Mesothelial cell of epicardium (in vitro differentiated cells): ENCODE results near the gene EPHA10. TPM values are rescaled to one million over a fixed set of nuclear protein-coding genes. Genes with fewer than 3 reads are reported as not detected.

ENCODE experiments used
- DNase-seq, 2 experiments: peaks; one replicate each; pipeline ENCODE4 v3.0.0; 2021; ENCODE audit warnings: low spot score in 2 of 2; ENCODE audit not compliant: unreplicated experiment in 2 of 2
- H3K27ac Mint-ChIP-seq: 2 replicates; pipeline ENCODE4 v1.8.0; 2021; ENCODE audit warnings: mixed read lengths
- H3K27me3 Mint-ChIP-seq: 2 replicates; pipeline ENCODE4 v1.8.0; 2021; ENCODE audit warnings: low read depth, mixed read lengths
- H3K36me3 Mint-ChIP-seq: 2 replicates; pipeline ENCODE4 v1.8.0; 2021; ENCODE audit warnings: mixed read lengths
- H3K4me1 Mint-ChIP-seq: 2 replicates; pipeline ENCODE4 v1.8.0; 2021; ENCODE audit warnings: mixed read lengths
- H3K4me3 Mint-ChIP-seq: 2 replicates; pipeline ENCODE4 v1.8.0; 2021; ENCODE audit warnings: mild to moderate bottlenecking, moderate library complexity, mixed read lengths
- H3K9me3 Mint-ChIP-seq: 2 replicates; pipeline ENCODE4 v1.8.0; 2021; ENCODE audit warnings: mixed read lengths
- CTCF ChIP-seq: fragments of 200-600 bp; sonication (generic); IDR thresholded peaks from one replicate; pipeline ENCODE4 v1.5.0; 2021; ENCODE audit warnings: antibody characterized with exemption; ENCODE audit not compliant: unreplicated experiment
- total RNA-seq: library from RNA; stranded (reverse); gene quantifications from 3 replicates; pipeline ENCODE4 v1.2.1, GENCODE V29; 2021

Gene EPHA10
- total RNA-seq, 1 donor from 2014 or later: 0.18 TPM

- H3K4me3 Mint-ChIP-seq: no peak overlapping the region
- peaks cover 31% of the 10 kb centered on the region for H3K27me3 Mint-ChIP-seq
- no peak for TF ChIP-seq CTCF
- no peaks in the 10 kb centered on the region for H3K36me3 Mint-ChIP-seq
- no peaks in the 10 kb centered on the region for H3K9me3 Mint-ChIP-seq
- DNase-seq: no peak
- H3K4me1 Mint-ChIP-seq: no peaks in the 10 kb centered on the region
- H3K27ac Mint-ChIP-seq: no peak overlapping the region
Observed at GRCh38 chr1:37755290-37755689, 9.6 kb downstream of the EPHA10 start.

GRCh38 chr1:37753473-37754321 is 11.2 kb downstream of the EPHA10 start:
- Mint-ChIP-seq H3K4me3 (peak overlapping the region; percentile 51), H3K27ac (no peak overlapping the region), H3K9me3 (no peaks in the 10 kb centered on the region), H3K27me3 (peaks cover 46% of the 10 kb centered on the region), H3K36me3 (no peaks in the 10 kb centered on the region), H3K4me1 (no peaks in the 10 kb centered on the region)
- TF ChIP-seq CTCF: no peak
- DNase-seq: no peak

GRCh38 chr1:37752583-37753471 is 12.1 kb downstream of the EPHA10 start:
- peaks cover 50% of the 10 kb centered on the region for H3K27me3 Mint-ChIP-seq
- peak overlapping the region; percentile 62 for H3K4me3 Mint-ChIP-seq
- H3K4me1 Mint-ChIP-seq: no peaks in the 10 kb centered on the region
- H3K27ac Mint-ChIP-seq: no peak overlapping the region
- no peak for DNase-seq
- no peaks in the 10 kb centered on the region for H3K9me3 Mint-ChIP-seq
- H3K36me3 Mint-ChIP-seq: no peaks in the 10 kb centered on the region
- TF ChIP-seq CTCF: no peak

GRCh38 chr1:37752213-37752582 is 12.7 kb downstream of the EPHA10 start:
- H3K4me1 Mint-ChIP-seq: no peaks in the 10 kb centered on the region
- H3K27ac Mint-ChIP-seq: no peak overlapping the region
- peak overlapping the region; percentile 62 for H3K4me3 Mint-ChIP-seq
- no peaks in the 10 kb centered on the region for H3K36me3 Mint-ChIP-seq
- DNase-seq: no peak
- H3K27me3 Mint-ChIP-seq: peaks cover 52% of the 10 kb centered on the region
- TF ChIP-seq CTCF: no peak
- no peaks in the 10 kb centered on the region for H3K9me3 Mint-ChIP-seq

- H3K4me1 Mint-ChIP-seq: no peaks in the 10 kb centered on the region
- no peak overlapping the region for H3K27ac Mint-ChIP-seq
- H3K4me3 Mint-ChIP-seq: no peak overlapping the region
- H3K9me3 Mint-ChIP-seq: peaks cover 5% of the 10 kb centered on the region
- TF ChIP-seq CTCF: no peak
- no peak for DNase-seq
- peaks cover 66% of the 10 kb centered on the region for H3K27me3 Mint-ChIP-seq
- H3K36me3 Mint-ChIP-seq: no peaks in the 10 kb centered on the region
Observed at GRCh38 chr1:37748565-37748964, 16.4 kb downstream of the EPHA10 start.
